ENCODE measurements around the gene TJP1. TPM values are rescaled to one million over a fixed set of nuclear protein-coding genes. Genes with fewer than 3 reads are reported as not detected.

Gene TJP1
- total RNA-seq, 1 experiment from 2014 or later = 129 TPM

GRCh38 chr15:29770796-29771195 lies 51.5 kb downstream of the TJP1 start (continued):
- TF ChIP-seq E2F4 (CRISPR knock-in tag; IDR thresholded peaks at IDR 0.05; ENCODE audit: borderline replicate concordance, low read depth) = no peak
- no peak for TF ChIP-seq ZNF512 (CRISPR knock-in tag; IDR thresholded peaks at IDR 0.05; ENCODE audit: borderline replicate concordance)
- TF ChIP-seq JUN (CRISPR knock-in tag; IDR thresholded peaks at IDR 0.05) = no peak
- no peak for TF ChIP-seq NFATC4 (CRISPR knock-in tag; IDR thresholded peaks at IDR 0.05)
- TF ChIP-seq ATF6 (CRISPR knock-in tag; IDR thresholded peaks at IDR 0.05) = no peak
- no peak for TF ChIP-seq TP53 (CRISPR knock-in tag; IDR thresholded peaks at IDR 0.05)
- TF ChIP-seq NFE2L1 (CRISPR knock-in tag; IDR thresholded peaks at IDR 0.05) = no peak
- TF ChIP-seq ZNF219 (CRISPR knock-in tag; IDR thresholded peaks at IDR 0.05; ENCODE audit: borderline replicate concordance) = no peak
- TF ChIP-seq TCF7 (CRISPR knock-in tag; IDR thresholded peaks at IDR 0.05; ENCODE audit: low read depth) = no peak
- TF ChIP-seq ZNF416 (CRISPR knock-in tag; IDR thresholded peaks at IDR 0.05) = no peak
- no peak for TF ChIP-seq ZNF396 (CRISPR knock-in tag; IDR thresholded peaks at IDR 0.05; ENCODE audit: borderline replicate concordance)

GRCh38 chr15:29765898-29766527 lies 56.3 kb downstream of the TJP1 start:
- CTCF ChIA-PET = interaction anchor here (1.4 to 2.1 kb wide), 2 partner anchors 160 to 163 kb away, joined by 3 to 9 read pairs; no protein-coding TSS in a partner anchor
- Mint-ChIP-seq H3K27me3 (ENCODE audit: low read depth) (no peaks in the 10 kb centered on the region), H3K27ac (peak overlapping the region; percentile 61), H3K4me1 (peaks cover 49% of the 10 kb centered on the region), H3K9me3 (no peaks in the 10 kb centered on the region), H3K36me3 (peaks cover 52% of the 10 kb centered on the region), H3K4me3 (no peak overlapping the region)
- POLR2A ChIA-PET = no interaction called here
- DNase-seq (ENCODE audit: low spot score) (no peak), ATAC-seq (no peak)
- TF ChIP-seq ARID4B (CRISPR knock-in tag; IDR thresholded peaks at IDR 0.05; ENCODE audit: borderline replicate concordance) (no peak), ZNF121 (CRISPR knock-in tag; IDR thresholded peaks at IDR 0.05) (no peak), CBFB (CRISPR knock-in tag; IDR thresholded peaks at IDR 0.05; ENCODE audit: low read depth) (no peak), HMGA2 (CRISPR knock-in tag; IDR thresholded peaks at IDR 0.05) (no peak), PRDM15 (CRISPR knock-in tag; IDR thresholded peaks at IDR 0.05) (no peak), FOXK1 (CRISPR knock-in tag; IDR thresholded peaks at IDR 0.05) (no peak), NR1H2 (CRISPR knock-in tag; IDR thresholded peaks at IDR 0.05) (no peak), ZNF396 (CRISPR knock-in tag; IDR thresholded peaks at IDR 0.05; ENCODE audit: borderline replicate concordance) (no peak), E2F4 (CRISPR knock-in tag; IDR thresholded peaks at IDR 0.05; ENCODE audit: borderline replicate concordance, low read depth) (no peak), ZNF512 (CRISPR knock-in tag; IDR thresholded peaks at IDR 0.05; ENCODE audit: borderline replicate concordance) (no peak), SMAD3 (CRISPR knock-in tag; IDR thresholded peaks at IDR 0.05; ENCODE audit: borderline replicate concordance) (no peak)
